Activated CD8-positive, alpha-beta memory T cell treated with anti-CD3 and anti-CD28 coated beads, Interleukin-2, amount 50 U/mL, for 1 hour (primary cell): Measurements from ENCODE around the gene RAI1.
A peak's percentile ranks its signal among the peaks of the same experiment; 100 is the strongest.

ENCODE experiments used
- DNase-seq: peaks from one replicate; pipeline ENCODE4 v3.0.0-alpha.2; 2020; ENCODE audit errors: extremely low read depth

Gene RAI1

GRCh38 chr17:17750881-17751280 is 69.6 kb downstream of the RAI1 start:
- DNase-seq, result no peak

DNA sequence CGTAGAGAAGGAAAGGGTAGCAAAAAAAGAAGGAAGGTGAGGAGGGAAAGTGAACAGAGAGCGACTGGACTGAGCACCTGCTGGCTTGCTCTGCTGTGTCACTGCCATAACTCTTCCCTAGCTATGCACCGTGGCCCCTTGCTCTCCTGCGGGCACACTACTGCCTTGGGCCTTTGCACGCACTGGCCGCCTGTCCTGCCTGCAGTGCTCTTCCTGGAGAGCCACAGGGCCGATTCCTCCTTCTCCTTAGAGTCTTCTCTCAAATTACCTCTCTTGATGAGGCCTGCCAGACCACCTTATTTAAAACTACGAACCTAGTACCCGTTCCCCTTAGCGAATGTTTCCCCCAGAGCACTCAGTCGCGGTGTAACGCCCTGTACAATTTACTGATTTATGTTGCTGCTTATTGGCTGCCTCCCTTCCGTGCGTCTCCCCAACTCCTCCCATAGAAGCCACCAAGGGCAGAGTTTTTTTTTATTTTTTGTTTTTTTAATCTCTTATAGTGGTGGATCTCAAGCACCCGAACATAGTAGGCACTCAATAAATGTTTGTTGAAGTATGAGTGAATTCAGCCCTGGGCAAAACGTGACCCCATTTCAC is 70.3 kb downstream of the RAI1 start:
- no peak for DNase-seq

DNA sequence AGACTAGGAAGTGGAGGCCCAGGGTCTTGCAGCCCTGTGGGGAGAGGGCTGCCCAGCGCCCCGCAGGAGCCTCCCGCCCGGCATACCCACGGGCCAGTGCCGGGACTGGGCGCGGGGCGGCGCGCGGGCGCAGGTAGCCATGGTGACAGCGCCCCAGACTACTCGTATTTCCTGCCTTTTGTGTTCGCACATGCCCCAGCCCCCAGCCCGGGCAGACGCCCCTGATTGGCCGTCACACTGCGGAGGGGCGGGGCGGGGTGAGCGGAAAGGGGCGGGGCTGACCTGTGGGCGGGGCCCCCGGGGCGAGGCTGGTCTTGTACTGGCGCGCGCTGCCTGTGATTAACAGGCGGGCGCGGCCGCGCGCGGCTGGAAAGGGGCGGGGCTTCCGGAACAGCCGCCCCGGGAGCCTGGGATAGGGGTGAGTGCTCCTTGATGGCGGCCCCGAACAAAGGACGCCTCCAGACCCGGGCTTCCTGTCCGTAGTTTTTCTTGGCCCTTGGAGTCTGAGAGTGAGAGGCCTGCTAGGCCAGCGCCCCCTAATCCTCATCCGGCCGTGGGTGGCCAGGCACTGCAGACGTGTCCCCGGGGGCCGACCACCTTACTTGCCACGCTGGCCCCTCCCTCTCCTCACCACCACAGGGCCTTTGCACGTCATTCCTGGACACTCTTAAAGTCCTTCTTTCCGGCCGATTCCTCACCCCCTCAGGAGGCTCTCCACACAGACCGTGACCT is 71.0 kb downstream of the RAI1 start:
- peak; percentile 92 for DNase-seq

- no peak for DNase-seq
These were observed 71.6 kb downstream of the RAI1 start for GRCh38 chr17:17752821-17753321.

DNA sequence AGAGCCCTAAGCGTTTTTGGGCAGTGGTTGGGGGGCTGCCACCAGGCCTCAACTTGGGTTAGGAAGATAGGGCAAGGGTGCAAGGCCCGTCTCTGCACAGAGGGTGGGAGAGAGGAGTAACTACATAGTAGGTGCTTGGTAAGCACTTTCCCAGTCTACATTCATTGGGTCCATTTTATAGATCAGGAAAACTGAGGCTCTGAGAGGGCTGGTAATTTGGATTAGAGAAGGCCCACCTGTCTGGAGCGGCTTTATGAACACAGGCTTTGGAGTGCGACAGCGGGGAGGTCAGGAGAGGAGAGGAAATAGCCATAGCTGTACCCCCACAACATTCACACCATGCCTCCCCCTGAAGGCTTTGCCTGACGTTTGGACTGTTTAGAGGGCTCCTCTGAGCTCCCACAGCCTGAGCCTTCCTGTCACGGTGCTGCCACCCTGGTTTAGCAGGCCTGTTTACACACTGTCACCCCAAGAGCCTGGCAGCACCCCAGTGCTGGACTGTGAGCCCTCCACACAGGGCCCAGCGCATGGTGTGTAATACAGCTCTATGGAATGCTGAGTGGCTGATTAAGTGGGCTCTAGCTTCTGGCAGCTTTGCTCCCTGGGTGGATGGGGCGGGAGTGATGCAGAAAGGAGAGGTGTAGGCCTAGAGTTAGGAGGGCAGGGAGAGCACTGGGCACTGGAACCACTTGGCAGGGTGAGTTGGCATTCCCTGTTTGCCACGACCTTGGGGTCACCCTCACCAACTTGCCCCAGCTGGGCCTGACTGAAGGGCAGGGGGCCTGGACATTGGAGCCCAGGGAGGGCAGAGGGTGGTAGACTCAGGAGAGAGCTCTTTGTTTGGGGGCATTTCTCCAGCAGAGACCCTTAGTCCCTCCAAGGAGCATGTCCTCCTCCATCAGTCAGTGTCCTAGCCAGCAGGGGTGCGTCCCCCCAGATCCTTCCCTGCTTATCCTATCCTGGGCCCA is 73.7 kb downstream of the RAI1 start:
- no peak for DNase-seq

DNA sequence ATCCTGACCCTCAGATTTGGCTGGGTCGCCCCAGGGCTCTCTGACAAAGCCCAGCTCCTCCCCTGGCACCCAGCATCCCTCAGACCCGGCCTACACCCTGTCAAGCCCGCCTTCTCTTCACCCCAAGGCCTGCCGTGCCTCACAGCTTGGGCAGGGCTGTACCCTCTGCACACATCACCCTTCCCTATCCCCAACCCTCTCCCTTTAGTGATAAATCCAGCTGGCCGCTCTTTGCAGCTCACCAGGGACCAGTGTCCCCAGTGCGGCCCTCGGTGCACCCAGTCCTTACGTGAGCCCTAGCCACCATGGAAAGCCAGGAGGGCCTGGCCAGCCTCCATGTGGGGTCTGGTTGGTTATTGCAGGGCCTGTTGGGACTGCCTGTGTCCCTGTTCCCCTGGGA is 74.5 kb downstream of the RAI1 start:
- DNase-seq, result no peak

DNA sequence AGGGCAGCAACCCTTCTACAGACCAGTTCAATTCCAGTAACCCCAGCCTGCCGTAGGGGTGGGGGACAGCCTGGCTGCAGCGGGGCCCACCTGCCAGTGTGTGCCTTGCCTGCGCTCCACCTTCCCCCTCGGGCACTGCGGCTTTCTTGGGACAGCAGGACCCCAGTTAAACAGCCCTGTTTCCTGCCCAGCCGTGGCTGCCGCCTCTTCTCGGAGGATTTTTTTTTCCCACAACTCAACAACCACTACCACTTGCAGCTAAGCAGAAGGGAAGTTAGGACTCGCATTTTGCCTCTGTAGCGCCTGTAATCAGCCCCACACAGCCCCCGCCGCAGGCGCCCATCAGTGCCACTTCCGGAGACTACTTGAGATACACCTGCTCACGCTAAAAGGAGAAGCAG is 76.1 kb downstream of the RAI1 start:
- DNase-seq, result no peak

- DNase-seq, result no peak
These were observed 76.9 kb downstream of the RAI1 start for GRCh38 chr17:17757956-17758845.

DNA sequence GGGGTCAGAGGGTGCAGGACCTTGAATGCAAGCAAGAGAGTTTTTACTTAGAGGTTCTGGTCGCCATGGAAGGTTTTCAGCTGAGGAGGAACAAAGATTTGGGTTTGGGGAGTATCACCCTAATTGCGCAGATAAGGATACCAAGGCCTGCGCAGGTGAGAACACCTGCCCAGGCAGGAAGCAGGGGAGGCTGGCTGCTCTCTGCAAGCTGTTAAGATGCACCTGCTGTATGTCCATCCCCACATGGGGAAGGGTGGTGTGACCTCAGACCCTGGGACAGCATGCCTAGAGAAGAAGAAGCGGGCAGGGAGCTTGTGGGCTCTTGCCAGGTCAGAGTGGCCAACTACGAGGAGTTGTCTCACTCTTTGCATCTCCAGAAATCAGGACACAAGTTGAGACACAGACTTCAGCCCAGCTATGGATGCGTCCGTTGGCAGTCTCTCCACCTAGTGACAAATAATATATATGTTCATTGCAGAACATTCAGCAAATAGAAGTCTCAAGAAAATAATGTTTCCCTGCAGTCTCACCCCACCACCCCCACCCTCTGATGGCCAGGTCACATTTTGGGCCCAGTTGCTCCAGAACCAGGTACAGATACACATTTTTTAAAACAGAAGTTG is 77.8 kb downstream of the RAI1 start:
- no peak for DNase-seq

DNA sequence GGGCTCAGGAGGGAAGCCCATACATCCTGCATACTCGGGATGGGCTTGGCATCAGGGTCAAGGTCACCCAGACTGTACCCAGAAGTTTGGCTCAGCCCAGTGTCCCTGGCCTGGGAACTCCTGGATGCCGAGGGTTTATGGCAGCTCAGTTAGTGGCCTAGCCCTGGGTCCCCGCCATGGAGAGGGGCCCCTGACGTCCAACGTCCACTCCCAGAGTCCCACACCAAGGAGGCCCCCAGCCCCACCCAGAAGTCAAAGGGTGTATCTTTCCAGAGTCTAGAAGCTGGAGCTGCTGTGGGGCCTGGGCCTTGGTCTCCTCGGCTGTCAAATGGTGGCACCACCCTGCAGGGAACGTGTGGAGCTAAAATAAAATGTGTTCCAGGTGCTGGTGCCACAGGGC is 79.1 kb downstream of the RAI1 start:
- no peak for DNase-seq

GRCh38 chr17:17760872-17761550 is 79.8 kb downstream of the RAI1 start:
- no peak for DNase-seq

GRCh38 chr17:17761894-17762743 is 80.9 kb downstream of the RAI1 start:
- no peak for DNase-seq

- DNase-seq, result no peak
These were observed 81.5 kb downstream of the RAI1 start for GRCh38 chr17:17762744-17763105.

DNA sequence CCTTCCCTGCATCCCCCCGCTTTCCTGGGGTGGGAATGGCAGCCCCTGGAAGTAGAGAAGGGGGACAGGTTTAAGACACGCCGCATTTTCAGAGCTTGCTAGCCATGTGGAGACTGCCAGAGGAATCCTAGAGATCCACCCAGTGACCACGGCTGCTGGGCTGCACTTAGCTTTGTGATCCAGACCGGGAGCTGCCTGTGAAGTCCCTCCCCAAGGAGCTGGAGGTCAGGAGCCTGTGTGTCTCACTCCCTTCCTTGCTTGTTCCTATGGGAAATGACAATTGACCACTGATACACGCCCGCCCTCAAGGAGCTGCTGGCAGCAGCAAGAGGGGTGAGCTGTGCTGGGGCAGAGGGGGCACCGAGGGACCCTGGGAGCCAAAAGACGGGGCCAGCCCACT is 81.9 kb downstream of the RAI1 start:
- DNase-seq, result no peak

DNA sequence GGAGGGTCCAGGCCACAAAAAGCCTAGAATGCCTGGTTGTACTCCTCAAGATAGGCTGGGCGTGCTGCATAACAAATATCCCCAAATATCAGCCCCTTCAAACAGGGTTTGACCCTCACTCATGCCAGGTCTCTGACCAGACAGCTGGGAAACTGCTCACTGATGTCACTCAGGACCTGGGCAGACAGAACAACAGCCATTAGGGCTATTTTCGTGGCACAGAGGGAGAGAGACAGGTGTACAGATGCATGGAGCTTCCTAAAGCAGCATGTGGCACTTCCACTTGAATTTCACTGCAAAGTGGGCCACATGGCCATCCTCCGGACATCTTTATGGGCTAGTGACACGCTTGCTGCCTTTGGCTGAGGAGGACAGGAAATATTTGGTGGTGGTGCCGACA is 82.5 kb downstream of the RAI1 start:
- DNase-seq, result no peak

- no peak for DNase-seq
These were observed 84.3 kb downstream of the RAI1 start for GRCh38 chr17:17765359-17766076.

DNA sequence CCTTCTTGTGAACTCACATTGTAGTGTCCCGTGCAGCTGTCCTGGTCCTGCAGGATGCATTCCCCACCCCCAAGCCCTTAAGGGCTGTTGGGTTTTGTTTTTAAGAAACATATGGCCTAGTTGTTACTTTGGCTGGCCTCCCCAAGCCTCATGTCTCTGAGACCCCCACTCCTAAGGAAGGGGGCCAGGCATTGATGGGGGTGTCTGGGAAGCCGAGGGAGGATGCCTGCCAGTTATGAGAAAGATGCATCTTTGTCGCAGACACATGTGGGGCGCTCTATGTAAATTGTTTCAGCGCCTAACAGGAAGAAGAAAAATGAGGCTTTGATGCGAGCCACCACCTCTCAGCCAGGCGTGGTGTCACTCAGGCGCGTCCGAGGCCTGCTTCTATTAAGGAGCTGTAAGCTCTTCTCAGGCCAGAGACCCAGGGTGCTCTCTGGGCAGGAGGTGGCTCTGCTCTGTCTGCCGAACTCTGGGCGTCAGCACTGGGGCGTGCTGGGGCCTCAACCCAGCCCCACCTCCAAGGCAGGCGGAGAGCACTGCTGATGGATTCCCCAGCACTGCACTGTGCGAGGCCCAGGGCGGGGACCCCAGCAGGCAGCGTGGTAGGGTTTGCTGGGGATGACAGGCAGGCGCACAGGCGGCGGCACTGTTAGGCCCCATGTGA is 85.0 kb downstream of the RAI1 start:
- no peak for DNase-seq

DNA sequence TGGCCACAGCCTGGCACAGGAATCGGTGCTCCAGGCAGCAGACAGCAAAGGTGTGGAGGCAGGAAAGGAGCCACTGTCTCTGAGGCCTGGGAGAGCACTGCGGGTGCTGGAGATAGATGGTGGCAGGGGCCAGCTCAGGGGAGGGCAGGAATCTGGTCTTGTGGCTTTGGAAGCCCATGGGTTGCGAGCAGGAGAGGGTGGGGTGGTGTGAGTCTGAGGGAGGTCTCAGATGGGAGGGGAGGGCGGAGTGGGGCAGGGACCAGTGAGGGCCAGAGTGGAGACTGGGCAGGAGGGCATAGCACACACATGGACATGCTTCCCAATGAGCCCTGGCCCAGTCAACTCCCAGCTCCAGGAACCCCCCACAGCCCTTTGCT is 85.5 kb downstream of the RAI1 start:
- no peak for DNase-seq
